Liver (tissue), 2 donors: ENCODE results near the gene KCNN3.

Experiments
- YY1 ChIP-seq: IDR thresholded peaks from 2 replicates; pipeline ENCODE4 v1.6.1; 2016; ENCODE audit warnings: antibody characterized with exemption, mild to moderate bottlenecking
- TF ChIP-seq, protein P1 (sequence below): fragments of 150-350 bp; IDR thresholded peaks from 2 replicates; pipeline ENCODE4 v1.5.1; 2017; ENCODE audit warnings: improper control_type of control experiment, low read depth, low read length; ENCODE audit not compliant: missing input control
- TF ChIP-seq, protein P2 (sequence below): IDR thresholded peaks from 2 replicates; pipeline ENCODE4 v1.6.1; 2016; ENCODE audit warnings: antibody characterized with exemption, mild to moderate bottlenecking
- donor health status: healthy.

DNA sequence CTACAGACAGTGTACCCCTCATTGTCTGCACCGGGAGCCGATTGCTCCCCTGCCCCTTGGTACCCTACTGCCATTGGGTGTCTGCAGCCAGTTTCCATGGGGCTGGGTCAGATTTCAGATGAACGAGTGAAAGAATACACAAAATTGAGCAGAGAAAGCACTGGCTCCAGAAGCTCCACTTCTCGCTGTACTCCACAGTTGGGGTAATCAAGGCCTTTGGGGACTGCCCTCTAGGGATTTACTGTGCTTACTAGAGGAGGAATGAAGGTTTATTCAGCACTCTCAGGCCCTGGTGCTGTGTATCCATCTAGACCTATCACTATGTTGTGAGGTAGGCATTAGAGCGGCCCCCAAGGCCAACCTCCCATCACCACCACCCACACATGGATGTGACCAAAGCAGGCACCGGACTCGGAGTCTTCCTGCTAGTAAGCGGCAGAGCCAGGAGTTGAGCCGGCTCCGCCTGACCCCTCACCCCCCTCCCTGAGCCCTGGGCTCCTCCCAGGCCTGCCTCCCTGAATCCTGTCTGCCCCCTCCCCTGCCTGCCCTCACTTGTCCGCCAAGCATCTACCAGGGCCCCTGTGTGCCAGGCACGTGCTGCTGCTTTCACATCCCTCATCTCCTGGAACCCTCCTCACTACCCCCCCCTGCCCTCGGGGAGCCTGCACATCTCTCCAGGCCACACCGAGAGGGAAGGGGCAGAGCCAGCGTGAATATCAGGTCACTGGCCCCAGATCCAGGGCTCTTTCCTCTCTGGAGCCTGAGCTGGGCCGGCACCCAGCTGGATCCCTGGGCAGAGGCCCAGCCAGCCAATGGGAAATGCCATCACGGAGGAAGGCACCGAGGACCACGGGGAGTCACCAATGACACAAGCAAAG, 23.3 kb downstream of the KCNN3 start:
- TF ChIP-seq, protein P1, sequence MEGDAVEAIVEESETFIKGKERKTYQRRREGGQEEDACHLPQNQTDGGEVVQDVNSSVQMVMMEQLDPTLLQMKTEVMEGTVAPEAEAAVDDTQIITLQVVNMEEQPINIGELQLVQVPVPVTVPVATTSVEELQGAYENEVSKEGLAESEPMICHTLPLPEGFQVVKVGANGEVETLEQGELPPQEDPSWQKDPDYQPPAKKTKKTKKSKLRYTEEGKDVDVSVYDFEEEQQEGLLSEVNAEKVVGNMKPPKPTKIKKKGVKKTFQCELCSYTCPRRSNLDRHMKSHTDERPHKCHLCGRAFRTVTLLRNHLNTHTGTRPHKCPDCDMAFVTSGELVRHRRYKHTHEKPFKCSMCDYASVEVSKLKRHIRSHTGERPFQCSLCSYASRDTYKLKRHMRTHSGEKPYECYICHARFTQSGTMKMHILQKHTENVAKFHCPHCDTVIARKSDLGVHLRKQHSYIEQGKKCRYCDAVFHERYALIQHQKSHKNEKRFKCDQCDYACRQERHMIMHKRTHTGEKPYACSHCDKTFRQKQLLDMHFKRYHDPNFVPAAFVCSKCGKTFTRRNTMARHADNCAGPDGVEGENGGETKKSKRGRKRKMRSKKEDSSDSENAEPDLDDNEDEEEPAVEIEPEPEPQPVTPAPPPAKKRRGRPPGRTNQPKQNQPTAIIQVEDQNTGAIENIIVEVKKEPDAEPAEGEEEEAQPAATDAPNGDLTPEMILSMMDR: no peak
- TF ChIP-seq, protein P2, sequence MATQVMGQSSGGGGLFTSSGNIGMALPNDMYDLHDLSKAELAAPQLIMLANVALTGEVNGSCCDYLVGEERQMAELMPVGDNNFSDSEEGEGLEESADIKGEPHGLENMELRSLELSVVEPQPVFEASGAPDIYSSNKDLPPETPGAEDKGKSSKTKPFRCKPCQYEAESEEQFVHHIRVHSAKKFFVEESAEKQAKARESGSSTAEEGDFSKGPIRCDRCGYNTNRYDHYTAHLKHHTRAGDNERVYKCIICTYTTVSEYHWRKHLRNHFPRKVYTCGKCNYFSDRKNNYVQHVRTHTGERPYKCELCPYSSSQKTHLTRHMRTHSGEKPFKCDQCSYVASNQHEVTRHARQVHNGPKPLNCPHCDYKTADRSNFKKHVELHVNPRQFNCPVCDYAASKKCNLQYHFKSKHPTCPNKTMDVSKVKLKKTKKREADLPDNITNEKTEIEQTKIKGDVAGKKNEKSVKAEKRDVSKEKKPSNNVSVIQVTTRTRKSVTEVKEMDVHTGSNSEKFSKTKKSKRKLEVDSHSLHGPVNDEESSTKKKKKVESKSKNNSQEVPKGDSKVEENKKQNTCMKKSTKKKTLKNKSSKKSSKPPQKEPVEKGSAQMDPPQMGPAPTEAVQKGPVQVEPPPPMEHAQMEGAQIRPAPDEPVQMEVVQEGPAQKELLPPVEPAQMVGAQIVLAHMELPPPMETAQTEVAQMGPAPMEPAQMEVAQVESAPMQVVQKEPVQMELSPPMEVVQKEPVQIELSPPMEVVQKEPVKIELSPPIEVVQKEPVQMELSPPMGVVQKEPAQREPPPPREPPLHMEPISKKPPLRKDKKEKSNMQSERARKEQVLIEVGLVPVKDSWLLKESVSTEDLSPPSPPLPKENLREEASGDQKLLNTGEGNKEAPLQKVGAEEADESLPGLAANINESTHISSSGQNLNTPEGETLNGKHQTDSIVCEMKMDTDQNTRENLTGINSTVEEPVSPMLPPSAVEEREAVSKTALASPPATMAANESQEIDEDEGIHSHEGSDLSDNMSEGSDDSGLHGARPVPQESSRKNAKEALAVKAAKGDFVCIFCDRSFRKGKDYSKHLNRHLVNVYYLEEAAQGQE: no peak
- TF ChIP-seq YY1: no peak
